GM12878 (cell line): ENCODE data around the gene CDH18.

Experiments used
- BRCA1 ChIP-seq: IDR thresholded peaks from 2 replicates; pipeline ENCODE4 v1.6.1; 2011; ENCODE audit warnings: low read depth, low read length, improper control_type of control experiment
- CHD2 ChIP-seq: IDR thresholded peaks from 2 replicates; pipeline ENCODE4 v1.6.1; 2011; ENCODE audit warnings: low read depth, low read length, improper control_type of control experiment, borderline replicate concordance
- CTCF ChIP-seq, 3 experiments: IDR thresholded peaks in 2 of 3; conservative IDR thresholded peaks in 1 of 3; 2 replicates each; pipeline ENCODE4 v1.5.1; 2011; ENCODE audit warnings: low read depth in 3 of 3, low read length in 3 of 3, mild to moderate bottlenecking in 3 of 3, control low read depth in 2 of 3, moderate library complexity in 2 of 3, inconsistent platforms in 1 of 3, mixed read lengths in 1 of 3; ENCODE audit not compliant: control insufficient read depth in 2 of 3, insufficient read depth in 1 of 3; ENCODE audit errors: extremely low read depth in 1 of 3
- RAD21 ChIP-seq: IDR thresholded peaks from 2 replicates; pipeline ENCODE4 v1.6.1; 2011; ENCODE audit warnings: mild to moderate bottlenecking, low read depth, low read length, moderate library complexity; ENCODE audit not compliant: insufficient read depth
- SMAD1 ChIP-seq: fragments of 450-650 bp; IDR thresholded peaks from 2 replicates; pipeline ENCODE4 v1.6.1; 2018; ENCODE audit warnings: mild to moderate bottlenecking, low read depth; ENCODE audit not compliant: partially characterized antibody
- ZNF217 ChIP-seq: fragments of 450-650 bp; IDR thresholded peaks from 2 replicates; pipeline ENCODE4 v1.6.1; 2017; ENCODE audit warnings: antibody characterized with exemption, mild to moderate bottlenecking

GRCh38 chr5:20033881-20034280 lies 45.9 kb upstream of the CDH18 start:
- TF ChIP-seq RAD21 (no peak), ZNF217 (no peak), CTCF (IDR thresholded peaks at IDR 0.05 in 2 of 3, conservative IDR thresholded peaks at IDR 0.05 in 1 of 3; ENCODE audit: control insufficient read depth in 2 of 3, extremely low read depth in 1 of 3, insufficient read depth in 1 of 3, low read depth in 3 of 3, low read length in 3 of 3) (no peak), BRCA1 (no peak), SMAD1 (no peak), CHD2 (no peak)
